Measurements from ENCODE around the gene EVA1C.
"Not testable (repeated sequence)": the region's sequence is repeated elsewhere in the genome, so short reads cannot be mapped to it uniquely, and the experiment has no call there.

EVA1C gene

DNA sequence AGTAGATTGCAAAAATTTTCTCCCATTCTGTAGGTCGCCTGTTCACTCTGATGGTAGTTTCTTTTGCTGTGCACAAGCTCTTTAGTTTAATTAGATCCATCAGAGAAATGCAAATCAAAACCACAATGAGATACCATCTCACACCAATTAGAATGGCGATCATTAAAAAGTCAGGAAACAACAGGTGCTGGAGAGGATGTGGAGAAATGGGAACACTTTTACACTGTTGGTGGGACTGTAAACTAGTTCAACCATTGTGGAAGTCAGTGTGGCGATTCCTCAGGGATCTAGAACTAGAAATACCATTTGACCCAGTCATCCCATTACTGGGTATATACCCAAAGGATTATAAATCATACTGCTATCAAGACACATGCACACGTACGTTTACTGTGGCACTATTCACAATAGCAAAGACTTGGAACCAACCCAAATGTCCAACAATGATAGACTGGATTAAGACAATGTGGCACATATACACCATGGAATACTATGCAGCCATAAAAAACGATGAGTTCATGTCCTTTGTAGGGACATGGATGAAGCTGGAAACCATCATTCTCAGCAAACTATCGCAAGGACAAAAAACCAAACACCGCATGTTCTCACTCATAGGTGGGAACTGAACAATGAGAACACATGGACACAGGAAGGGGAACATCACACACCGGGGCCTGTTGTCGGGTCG, 21.8 kb upstream of the EVA1C start:
- DNase-seq (ENCODE audit: low read depth in 2 of 2) = not testable (repeated sequence)

DNA sequence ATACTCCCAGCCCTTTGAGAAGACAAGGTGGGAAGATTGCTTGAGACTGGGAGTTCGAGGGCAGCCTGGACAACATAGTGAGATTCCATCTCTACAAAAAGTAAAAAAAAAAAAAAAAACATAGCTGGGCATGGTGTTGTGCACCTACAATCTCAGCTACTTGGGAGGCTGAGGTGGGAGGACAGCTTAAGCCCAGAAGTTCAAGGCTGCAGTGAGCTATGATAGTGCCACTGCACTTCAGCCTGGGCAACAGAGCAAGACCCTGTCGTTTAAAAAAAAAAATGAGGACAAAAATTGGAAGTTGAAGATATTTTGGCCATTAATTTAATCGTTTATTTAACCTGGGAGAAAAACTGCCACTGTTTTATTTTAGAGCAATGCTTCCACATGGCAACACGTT, 20.8 kb upstream of the EVA1C start:
- no peak for DNase-seq (ENCODE audit: low read depth in 2 of 2)

DNA sequence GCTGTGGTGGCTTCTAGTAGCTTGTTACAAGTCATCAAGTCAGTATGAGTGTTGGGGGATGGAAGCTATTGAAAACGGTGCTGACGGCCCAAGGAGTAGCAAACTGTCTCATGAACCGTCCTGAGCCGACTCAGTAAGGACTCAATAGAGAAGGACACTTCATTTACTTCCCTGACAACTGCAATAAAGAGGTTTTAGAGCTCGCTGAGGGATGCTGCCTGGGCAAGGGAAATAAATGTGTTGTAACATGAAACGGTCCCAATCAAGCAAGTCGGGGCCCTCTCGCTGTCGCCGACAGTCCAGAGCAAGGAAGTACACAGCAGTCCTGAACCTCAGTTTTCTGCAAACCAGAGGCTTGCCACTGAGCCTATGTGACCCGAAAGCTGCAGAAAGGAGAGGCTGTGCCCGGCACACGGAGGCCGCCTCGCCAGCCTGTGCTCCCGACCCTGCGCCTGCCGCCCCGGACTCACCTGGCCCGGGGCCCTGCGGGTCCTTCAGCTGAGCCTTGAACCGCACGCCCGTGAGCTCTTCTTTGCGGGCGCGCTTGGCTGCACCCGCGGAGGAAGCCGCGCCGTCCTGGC, 20.1 kb upstream of the EVA1C start:
- DNase-seq (ENCODE audit: low read depth in 2 of 2) = no peak

DNA sequence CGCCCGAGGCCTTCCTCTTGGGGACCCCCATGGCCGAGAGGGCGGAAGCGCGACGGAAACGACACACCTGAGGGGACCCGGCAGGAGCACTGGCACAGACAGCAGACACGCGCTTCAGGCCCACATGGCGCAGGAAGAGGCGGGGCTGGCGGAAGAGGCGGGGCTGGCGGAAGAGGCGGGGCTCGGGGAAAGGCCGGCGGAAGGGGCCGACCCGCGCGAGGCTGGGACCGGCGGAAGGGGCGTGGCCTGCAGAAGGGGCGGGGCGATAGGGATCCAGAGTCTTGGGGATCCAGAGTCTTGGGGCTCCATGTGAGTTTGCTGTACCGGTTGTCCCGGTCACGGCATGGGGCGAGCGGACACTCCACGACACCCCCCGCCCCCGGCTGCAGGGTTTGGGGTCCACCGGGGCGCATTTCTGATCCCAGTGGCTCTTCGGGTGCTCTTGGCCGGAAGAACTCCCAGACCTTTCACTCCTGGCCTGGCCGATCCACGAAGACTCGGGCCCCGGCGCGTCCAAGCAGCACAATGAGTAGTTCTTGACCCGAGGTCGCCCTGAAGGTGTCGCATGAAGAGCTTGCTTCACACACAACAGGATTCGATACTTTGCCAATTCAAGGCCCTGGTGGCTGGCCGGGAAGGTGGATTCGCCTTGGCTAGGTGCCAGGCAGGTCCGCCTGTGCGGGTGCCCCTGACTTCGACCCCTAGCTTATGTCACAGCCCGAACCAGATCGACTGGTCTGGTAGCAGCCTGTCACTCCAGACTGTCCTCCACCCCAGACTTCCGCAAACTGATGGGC, 19.4 kb upstream of the EVA1C start, which contains the start of gene URB1:
URB1 (minus strand) TSS at position 133 of the 797 bp plus-strand sequence; CDS start at position 31, 102 bp downstream.
- DNase-seq (ENCODE audit: low read depth in 2 of 2) = peak; percentile 97 to 98

DNA sequence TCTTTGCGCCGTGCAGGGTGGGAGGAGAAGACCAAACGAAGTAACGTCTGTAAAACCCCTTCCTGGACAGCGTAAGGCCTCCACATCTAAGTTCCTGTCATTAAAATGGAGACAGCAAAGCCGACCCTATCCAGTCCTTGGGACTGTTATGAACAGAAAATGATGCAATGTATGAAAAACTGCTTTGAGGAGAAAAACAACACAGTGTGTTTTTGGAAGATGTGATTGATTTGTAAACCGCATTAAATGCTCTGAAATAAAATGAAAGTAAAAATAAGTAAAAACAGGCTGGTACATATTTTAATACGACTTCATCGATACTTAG, 18.9 kb upstream of the EVA1C start:
- no peak for DNase-seq (ENCODE audit: low read depth in 2 of 2)

DNA sequence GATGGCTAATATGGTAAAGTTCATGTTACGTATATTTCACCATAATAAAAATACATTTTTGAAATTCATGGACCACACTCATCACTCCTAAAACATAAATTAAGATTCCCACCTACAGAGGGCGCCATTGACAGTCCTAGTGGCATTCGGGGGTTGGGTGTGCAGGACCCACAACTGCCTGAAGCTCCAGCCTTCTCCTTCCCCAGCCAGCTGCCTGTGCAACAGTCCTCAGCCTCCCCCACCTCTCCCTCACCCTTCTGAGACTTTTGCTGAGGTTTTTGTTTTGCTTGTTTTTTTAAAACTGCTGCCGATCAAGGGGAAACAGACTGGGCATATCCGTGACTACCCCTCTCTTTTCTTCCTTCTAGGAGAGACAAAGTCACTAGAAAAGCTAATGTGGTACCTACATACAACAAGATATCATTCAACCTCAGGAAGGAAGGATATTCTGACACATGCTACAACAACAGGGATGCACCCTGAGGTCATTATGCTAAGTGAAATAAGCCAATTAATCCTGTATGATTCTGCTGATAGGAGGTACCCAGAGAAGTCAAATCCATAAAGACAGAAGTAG, 9.2 kb upstream of the EVA1C start:
- peak; percentile 28 to 55 for DNase-seq (ENCODE audit: low read depth in 2 of 2)

DNA sequence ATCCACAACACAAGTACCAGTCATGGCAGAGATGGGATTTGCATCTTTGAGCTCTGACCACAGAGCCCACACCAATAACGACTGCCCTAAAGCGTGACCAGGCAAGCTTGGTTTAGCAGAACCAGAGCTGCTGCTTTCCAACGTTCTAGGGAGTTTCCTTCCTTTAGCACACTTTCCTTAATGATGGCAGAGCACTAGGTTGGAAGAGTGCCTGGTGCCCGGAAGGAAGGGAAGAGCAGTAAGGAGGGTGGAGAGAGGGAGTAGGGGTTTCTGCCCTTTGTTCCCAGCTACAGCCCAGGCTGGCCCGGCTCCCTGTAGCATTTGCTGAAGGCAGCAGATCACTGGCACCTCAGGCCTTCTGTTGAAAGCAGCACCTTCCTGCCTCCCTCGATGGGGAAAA, 6.1 kb upstream of the EVA1C start:
- DNase-seq (ENCODE audit: low read depth in 2 of 2) = no peak

DNA sequence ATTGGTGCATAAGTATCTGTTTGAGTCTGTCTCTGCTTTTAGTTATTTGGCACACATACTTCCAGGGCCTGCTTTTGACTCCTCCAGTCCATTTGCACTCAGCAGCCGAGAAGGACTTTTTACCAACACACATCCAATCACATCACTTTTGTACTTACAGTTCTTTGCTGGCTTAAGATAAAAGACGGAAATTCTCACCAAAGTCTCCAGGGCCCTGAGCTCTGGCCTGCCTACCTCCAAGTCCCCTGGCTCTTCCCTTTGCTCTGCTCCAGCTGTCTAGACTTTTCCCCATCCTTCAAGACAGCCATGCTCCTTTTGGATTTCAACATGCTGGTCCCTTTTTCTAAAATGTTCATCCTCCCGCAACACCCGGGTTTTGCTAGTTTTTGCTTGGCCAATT, 2.2 kb upstream of the EVA1C start:
- no peak for DNase-seq (ENCODE audit: low read depth in 2 of 2)

DNA sequence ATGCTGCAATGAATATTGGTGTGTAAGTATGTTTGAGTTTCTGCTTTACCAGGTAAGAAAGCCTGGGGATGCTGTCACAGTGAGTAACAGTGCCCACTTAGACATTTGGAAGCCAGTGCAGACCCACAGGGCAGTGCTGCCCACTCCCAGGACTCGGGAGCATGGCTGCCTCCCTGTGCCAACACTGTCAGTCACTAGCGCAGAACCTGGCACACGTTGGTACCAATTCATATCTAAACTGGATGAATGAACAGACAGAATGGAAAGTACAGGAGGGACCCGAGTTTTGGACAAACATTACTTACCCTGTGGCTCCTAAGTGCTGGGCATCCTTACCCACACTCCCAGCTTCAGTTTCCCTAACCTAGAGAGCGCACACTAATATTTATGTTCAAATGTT, 1.6 kb upstream of the EVA1C start:
- DNase-seq (ENCODE audit: low read depth in 2 of 2) = no peak

DNA sequence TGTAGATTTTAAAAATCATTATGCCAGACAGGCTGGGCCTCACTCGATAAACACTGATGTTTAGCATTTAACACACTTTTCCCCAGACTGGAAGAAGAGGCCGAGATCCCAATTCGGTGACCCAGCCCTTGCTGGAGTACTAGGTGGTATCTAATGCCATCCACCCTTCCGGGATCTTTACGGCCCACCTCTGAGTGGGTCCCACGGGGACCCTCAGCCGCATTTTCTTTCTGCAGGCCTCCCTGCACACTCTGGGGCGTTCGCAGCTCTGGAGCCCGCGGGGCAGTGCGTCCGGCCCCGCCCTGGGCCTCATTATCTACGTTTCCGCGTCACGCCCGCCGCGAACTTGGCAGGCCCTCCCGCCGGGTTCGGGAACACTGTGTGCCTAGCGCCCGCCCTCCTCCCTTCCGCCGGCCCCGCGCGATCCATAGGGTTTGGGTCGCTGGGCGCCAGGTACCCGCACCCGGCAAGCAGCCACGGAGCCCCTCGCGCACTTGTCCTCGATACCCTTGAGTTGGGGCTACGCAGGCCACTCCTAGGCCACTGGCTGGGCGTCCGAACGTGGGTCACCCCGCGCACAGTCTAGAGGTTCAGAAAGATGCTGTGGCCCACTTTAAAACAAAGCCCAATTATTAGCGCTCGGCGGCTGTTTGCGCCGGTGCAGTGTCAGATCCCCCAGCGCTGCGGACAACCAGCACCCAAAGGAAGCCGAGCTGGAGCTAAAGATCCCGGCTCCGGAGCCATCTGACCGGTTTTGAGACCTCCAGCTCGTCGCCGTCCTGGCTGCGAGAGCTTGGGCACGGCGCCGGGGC, 950 bp upstream of the EVA1C start:
- peak; percentile 48 to 59 for DNase-seq (ENCODE audit: low read depth in 2 of 2)

DNA sequence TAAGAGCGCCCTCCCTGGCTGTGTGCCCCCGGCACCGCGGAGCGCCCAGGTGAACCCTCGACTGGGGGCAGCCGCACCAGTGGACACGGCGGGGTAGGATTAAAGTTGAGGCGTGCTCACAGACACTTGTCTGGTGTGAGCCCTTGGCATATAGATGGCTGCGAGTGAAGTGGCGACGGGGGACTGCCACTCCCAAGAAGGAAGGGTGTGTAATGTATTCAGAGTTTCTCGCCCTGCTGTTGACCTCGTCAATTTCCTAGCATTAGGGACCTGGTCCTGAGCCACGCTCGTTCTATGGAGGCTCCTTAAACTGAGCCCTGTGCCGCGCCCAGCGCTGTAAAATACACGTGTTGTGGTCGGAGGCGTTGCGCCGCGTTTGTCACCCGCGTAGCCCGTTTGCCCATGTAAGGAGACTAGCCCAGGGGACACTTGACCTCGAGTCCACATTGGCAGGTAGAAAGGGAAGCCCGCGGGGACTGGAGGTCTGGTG, 554 bp downstream of the EVA1C start:
- DNase-seq (ENCODE audit: low read depth in 2 of 2) = peak in 1 of 2 donors; percentile 4

DNA sequence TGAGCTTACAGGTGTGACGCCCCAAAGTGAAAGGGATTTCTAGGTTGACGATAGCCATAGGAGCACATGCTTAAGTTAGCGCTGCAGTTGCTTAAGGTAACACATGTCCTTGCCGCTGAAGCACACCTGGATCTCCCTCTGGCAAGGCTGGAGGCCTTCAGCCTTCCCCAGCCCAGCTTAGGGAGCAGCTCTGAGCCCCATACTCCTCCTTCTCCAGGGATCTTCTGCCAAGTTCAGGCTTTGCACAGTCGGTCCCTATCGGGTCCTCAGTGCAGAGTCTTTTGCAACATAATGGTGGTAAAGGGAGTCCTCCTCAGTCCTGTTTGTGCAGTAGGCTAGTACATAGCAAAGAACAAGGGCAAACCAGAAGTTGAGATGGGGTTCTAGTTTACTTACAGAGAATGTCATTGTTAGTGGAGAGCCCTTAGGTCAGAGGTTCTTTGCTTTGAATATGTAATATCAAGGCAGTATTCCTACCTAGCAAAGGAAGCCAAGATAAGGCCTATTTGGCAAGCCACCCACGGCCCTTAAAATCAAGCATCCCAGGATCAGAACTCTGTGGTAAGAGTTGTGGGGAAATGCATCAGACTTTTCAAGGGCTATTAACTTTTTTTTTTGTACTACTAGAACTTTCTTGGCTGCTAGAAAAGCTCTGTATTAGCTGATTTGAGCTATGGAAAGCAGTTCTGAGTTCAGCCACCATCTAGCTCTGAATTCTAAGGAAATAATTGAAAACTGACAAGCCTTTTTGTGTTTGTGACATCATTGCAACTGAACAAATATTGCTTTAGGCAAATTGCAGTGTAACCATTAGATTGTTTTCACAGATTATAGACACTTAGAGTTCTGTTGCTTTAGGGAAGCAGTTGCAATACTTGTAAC, 1.4 kb downstream of the EVA1C start:
- DNase-seq (ENCODE audit: low read depth in 2 of 2) = no peak

DNA sequence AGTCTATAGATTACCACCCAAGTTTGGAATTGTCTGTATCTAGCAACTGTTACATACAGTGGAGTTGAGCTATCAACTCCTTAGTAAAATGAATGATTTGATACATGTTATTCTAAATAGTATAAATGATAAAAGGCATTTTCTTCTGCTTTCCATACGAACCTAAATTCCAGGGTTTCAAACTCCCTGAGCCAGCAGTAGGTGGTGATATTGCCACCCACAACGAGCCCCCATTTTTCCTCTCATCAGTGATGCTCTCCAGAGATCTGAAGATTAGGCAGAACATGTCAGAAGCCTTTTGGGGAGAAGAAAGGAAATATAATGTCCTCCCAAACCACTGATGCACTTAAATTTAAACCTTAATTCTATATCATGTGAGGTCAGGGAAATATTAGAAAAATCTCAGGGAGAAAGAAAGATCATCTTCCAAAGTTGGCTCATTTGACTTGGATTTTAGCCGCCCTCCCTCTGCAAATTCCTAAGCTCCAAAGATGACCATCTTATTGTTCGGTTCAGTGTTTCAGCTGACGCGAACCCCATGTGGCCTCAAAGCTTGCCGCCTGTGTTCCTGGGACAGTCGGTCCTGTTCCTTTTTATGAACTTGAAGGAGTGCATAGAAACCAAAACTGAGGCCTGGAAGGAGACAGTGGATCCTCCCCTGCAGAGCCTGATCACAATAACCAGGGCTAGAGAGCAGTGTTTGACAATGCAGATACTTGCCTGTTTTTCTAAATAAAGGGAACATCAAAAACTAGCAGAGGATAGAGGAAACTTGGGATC, 2.3 kb downstream of the EVA1C start:
- no peak for DNase-seq (ENCODE audit: low read depth in 2 of 2)

DNA sequence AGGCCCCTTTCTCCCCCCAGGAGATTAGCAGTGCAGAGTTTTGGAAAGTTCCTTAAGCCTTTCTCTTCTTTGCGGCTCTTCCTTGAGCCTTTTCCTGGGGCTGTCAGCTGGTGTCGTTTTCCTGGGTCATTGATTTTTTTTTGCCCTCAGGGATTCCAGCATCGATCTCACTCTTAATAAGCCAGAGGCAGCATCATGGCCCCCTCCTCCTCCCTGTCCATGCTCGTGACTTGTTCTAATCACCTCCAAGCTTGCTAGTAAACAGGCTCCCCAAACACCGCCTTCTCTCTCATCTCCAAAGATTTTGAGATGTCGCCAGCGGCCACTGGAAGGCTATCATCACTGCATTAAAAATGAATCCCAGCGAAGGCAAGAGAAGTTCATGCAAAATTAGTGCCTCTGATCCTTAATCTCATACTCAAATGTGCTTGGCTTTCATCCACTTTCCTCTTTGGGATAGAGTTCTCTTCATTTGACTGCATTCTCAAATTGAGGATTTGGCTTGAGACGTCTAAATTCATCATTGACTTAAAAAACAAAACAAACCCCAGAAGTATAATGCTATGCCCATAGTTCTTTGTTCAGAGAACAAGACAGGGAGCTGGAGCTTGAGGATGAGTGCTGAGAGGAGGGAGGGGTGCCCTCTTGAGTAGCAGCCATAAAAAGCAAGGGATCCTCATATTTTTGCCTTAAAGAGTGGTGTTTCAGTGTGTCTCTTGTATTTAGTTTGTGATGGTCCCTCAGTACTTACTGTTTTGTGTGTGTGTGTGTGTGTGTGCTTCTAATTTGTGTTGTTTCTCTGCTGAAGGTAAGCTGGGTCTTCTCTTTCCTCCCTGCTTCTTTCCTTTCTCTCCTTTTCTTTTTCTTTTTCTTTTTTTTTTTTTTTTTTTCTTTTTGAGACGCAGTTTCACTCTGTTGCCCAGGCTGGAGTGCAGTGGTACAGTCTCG, 3.2 kb downstream of the EVA1C start:
- DNase-seq (ENCODE audit: low read depth in 2 of 2) = no peak

DNA sequence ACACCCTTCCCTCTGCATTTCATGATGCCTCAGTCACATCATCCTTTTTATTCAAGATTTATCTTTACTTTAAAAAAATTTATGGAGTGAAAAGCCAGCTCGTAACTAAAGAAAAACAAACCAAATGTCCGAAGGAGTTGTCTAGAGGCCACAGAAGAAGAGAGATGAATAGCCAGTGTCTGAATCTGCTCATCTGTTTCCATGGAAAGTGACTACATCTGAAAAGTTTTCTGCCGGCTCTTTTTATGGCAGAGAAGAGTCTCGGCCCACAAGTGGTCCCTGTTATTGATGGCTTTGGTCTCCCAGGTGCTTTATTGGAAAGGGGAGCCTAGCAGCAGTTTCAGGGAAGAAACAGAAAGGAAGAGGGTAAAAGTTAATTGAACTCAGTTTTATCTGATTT, 5.6 kb downstream of the EVA1C start:
- DNase-seq (ENCODE audit: low read depth in 2 of 2) = no peak

DNA sequence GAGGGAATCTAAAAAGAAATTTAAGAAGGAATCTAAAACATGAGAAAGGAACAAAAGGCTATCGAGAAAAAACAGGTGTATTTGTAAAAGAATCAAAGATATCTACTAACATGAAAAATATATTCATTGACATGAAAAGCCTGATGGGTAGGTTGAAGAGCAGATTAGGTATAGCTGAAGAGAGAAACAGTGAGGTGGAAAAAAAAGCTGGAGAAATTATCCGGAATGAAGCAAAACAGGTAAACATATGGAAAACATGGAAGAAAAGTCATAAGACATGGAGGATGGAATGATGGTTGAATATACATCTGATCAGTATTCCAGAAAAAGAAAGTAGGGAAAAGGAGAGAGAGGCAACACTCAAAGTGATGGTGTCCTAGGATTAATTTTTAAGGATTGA, 9.6 kb downstream of the EVA1C start:
- DNase-seq (ENCODE audit: low read depth in 2 of 2) = no peak

DNA sequence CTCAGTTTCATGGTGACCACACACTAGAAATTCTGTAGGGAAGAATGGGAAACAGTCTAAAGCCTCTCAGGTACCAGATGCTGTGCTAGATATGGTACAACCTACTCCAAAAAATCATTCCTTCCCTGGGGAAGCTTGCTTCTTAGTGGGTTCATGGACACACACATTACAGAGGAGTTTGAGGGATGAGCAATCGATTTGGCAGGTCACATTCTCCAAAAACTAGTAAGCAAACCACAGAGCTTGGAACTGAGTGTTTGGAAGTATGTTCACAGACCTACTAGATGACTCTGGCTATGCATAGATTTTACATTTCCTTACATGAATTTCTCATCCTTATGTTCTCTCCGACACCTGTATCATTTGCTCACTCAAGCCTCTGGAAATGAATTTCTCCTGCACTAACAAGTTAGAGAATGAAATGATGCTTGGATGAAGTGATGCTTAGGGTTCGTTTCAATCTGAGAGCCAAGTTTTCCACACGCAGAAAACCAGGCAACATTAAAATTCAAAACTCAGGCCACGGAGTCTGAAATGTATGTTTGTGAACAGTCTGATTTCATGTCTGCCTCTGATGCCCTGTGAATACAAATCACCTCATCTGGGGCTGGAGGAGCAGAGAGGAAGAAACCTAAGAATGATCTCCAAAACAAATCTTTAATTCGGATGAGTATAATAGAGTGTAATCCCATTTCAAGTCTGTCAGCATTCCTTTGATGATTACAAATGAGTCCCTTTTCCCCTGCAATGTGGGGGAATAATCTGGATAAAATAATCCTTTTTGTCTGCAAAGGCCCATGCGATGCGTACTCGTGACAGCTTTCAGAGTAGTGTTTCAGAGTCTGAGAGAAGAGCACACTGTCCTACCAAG, 11.0 kb downstream of the EVA1C start:
- no peak for DNase-seq (ENCODE audit: low read depth in 2 of 2)

DNA sequence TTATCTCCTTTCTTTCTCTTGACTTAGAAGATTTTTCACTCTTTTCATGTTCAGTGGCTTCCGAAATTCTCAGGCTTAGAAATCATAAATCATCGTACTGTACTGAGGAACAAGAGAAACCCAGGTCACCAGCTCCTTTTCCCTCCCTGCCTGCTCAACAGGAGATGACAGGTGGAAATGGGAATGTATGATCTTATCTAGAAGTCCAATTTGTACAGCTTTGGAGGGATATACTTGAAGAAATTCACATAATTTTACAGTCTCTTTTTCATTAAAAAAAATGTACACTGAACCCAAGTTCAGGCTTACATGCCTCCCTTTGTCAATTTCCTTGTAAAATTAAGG, 11.7 kb downstream of the EVA1C start:
- no peak for DNase-seq (ENCODE audit: low read depth in 2 of 2)
